Activated CD8-positive, alpha-beta memory T cell treated with anti-CD3 and anti-CD28 coated beads, Interleukin-2, amount 50 U/mL, for 1 hour (primary cell): ENCODE measurements around the gene CEACAM8.
"Not testable (repeated sequence)": the region's sequence is repeated elsewhere in the genome, so short reads cannot be mapped to it uniquely, and the experiment has no call there.

ENCODE experiments used
- DNase-seq: peaks from one replicate; pipeline ENCODE4 v3.0.0-alpha.2; 2020; ENCODE audit errors: extremely low read depth

CEACAM8 gene

GRCh38 chr19:42544146-42544545 lies 50.6 kb downstream of the CEACAM8 start:
- no peak for DNase-seq

- DNase-seq, result no peak
These were observed 51.9 kb downstream of the CEACAM8 start for GRCh38 chr19:42542791-42543190.

GRCh38 chr19:42540071-42540553 lies 54.6 kb downstream of the CEACAM8 start:
- no peak for DNase-seq

GRCh38 chr19:42538841-42539709 lies 55.6 kb downstream of the CEACAM8 start:
- no peak for DNase-seq

GRCh38 chr19:42535276-42535675 lies 59.4 kb downstream of the CEACAM8 start:
- not testable (repeated sequence) for DNase-seq

GRCh38 chr19:42534391-42534790 lies 60.3 kb downstream of the CEACAM8 start:
- no peak for DNase-seq

- DNase-seq, result no peak
These were observed 61.8 kb downstream of the CEACAM8 start for GRCh38 chr19:42532891-42533290.

- no peak for DNase-seq
These were observed 63.4 kb downstream of the CEACAM8 start for GRCh38 chr19:42531313-42531712.
